GM12874 (cell line): ENCODE data around the gene ADAMTS2.

Source experiments
- TF ChIP-seq, protein P1 (sequence below): IDR thresholded peaks from 2 replicates; pipeline ENCODE4 v1.5.1; 2011; ENCODE audit warnings: low read depth, mild to moderate bottlenecking, control low read depth, low read length, moderate library complexity; ENCODE audit not compliant: insufficient read depth

The ADAMTS2 gene

GRCh38 chr5:179190851-179191505 lies 154.3 kb downstream of the ADAMTS2 start:
- TF ChIP-seq, protein P1, sequence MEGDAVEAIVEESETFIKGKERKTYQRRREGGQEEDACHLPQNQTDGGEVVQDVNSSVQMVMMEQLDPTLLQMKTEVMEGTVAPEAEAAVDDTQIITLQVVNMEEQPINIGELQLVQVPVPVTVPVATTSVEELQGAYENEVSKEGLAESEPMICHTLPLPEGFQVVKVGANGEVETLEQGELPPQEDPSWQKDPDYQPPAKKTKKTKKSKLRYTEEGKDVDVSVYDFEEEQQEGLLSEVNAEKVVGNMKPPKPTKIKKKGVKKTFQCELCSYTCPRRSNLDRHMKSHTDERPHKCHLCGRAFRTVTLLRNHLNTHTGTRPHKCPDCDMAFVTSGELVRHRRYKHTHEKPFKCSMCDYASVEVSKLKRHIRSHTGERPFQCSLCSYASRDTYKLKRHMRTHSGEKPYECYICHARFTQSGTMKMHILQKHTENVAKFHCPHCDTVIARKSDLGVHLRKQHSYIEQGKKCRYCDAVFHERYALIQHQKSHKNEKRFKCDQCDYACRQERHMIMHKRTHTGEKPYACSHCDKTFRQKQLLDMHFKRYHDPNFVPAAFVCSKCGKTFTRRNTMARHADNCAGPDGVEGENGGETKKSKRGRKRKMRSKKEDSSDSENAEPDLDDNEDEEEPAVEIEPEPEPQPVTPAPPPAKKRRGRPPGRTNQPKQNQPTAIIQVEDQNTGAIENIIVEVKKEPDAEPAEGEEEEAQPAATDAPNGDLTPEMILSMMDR = no peak

DNA sequence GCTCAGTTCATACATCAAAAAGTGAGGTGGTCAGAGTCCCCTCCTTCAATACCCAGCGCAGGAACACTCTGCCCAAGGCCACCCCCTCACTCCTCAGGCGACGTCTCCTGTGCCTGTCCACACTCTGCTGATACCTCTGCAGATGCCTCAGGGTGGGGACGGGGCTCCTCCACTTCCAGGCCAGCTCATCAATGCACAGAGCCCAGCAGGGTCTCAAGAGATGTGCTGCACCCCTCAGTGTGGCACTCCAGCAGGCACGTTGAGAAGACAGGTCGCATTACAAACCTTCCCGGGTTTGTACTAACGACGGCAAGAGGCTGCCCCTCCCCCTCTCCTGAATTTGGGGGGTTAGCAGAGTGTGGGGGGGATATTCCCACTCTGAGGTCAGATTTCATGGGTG lies 156.6 kb downstream of the ADAMTS2 start:
- TF ChIP-seq, protein P1 = no peak

DNA sequence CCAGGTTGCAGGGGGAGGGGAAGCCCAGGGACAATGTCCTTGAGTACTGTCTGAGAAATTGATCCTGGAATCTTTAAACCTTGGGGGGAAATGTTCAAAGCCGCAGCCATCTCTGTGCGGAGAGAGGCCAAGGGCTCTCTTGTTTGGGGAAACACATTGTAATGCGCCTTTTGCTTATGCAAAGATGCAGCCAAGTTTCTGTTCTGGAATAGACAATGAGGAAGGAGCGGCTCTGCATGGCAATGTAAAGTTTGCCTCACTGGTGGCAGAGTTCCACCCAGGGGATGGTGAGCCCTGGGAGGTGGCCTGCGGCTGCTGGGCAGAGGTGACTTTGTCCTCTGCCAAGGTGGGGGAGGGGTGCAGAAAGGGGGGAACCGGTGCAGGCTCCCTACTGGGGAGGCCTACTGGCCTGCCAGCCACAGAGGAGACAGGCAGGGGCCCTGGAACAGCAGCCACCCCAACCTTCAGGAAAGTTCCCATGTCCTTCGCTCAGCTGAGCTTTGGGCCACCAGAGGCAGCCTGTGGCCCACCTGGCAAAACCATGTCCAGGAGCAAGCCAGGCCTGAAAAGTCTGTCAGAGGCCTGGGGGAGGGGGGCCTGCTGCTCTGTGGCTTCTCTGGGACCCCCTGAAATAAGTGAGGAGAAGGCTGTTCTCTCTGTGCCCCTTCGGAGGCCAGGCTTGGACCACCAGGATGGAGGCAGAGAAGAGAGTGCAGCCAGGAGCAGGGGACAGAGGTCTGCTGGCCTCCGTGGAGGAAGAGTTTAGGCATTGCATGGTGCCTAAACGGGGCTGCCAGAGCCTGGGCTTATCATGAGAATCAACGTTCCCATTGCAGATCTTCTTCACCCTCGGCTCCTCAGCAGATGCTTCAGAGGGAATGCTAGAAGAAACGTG lies 157.3 kb downstream of the ADAMTS2 start:
- TF ChIP-seq, protein P1 = no peak

- TF ChIP-seq, protein P1 = no peak
Measured at GRCh38 chr5:179187229-179187678, 158.0 kb downstream of the ADAMTS2 start.

- TF ChIP-seq, protein P1 = no peak
Measured at GRCh38 chr5:179186801-179187200, 158.5 kb downstream of the ADAMTS2 start.

- TF ChIP-seq, protein P1 = no peak
Measured at GRCh38 chr5:179185941-179186411, 159.3 kb downstream of the ADAMTS2 start.

- TF ChIP-seq, protein P1 = no peak
Measured at GRCh38 chr5:179185256-179185940, 159.9 kb downstream of the ADAMTS2 start.
